Measurements from ENCODE around the gene NEIL1.

NEIL1 gene

DNA sequence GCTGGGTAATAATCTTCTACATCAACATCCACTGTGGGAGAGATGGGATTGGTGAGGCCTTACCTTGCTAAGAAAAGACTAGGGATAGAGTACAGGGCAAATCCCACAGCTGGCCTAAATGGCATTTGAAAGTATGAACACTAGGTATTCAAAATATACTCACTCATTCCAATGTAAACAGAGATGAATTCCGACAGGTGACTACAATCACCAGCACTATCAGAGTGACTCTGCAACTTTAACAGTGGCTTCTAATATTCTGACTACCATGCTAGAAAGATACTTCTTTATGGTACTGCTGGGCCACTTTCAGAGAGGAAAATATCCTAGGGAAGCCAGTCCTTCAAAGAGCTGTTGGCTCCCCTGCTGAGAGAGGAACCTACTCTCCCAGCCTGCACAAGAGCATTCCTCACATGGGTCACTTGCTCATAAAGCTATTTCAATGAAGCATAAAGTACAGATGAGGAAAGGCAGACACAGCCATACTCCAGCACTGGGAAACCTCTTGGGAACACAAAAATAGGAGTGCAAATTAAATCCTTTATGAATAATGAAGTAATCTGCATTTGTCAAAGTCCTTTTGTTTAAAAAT is 43.0 kb downstream of the NEIL1 start:
- no peak for DNase-seq

GRCh38 chr15:75397494-75397893 is 50.7 kb downstream of the NEIL1 start:
- peak; percentile 45 for DNase-seq

DNA sequence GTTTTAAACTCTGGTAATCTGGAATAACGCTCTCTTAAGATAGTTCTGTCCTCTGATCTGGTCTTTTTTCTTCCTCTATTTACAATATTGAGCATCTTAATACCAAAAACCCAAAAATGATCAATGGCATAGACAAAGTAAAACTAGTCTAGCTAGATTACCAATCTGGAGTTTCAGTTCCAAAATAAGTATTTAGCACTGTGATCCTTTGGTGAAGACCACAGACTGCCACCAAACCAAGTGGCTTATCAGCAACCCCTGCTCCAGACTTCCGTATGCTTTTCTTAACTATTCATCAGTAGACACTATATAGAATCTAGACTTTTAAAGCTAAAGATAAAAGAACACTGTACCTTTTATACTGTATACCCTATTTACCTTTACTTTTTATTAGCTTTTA is 57.1 kb downstream of the NEIL1 start:
- DNase-seq: no peak

All from EL (cell line).